Astrocyte of the spinal cord (primary cell): Measurements from ENCODE around the gene SECISBP2L.
"Not testable (repeated sequence)": the region's sequence is repeated elsewhere in the genome, so short reads cannot be mapped to it uniquely, and the experiment has no call there.

Experiments used
- DNase-seq: peaks from one replicate; pipeline ENCODE4 v3.0.0; 2011; ENCODE audit warnings: low read depth, low spot score
- H3K4me3 ChIP-seq: 2 replicates; pipeline ENCODE4 v1.5.1; 2011; ENCODE audit warnings: low read depth, mild to moderate bottlenecking, low read length, moderate library complexity
- CTCF ChIP-seq: IDR thresholded peaks from 2 replicates; pipeline ENCODE4 v1.5.1; 2012; ENCODE audit warnings: low read depth, mild to moderate bottlenecking, low read length, inconsistent platforms
- in situ Hi-C: cut with HindIII; loops from 2 replicates; pipeline ENCODE4 v1.10.0; 2017; ENCODE audit warnings: low sequenced_read_pairs

Gene SECISBP2L

GRCh38 chr15:48974882-48975281, 71.4 kb downstream of the SECISBP2L start:
- H3K4me3 ChIP-seq, result no peak overlapping the region
- DNase-seq, result no peak
- in situ Hi-C loops, result no loop called here
- peak; percentile 11 for TF ChIP-seq CTCF

- in situ Hi-C loops, result no loop called here
- DNase-seq, result no peak
- H3K4me3 ChIP-seq, result no peak overlapping the region
- TF ChIP-seq CTCF, result no peak
Measured at GRCh38 chr15:48972750-48973503, 73.3 kb downstream of the SECISBP2L start.

GRCh38 chr15:48970926-48971325, 75.3 kb downstream of the SECISBP2L start:
- peak; percentile 17 for DNase-seq
- H3K4me3 ChIP-seq, in situ Hi-C loops: not testable (repeated sequence)

- H3K4me3 ChIP-seq, result no peak overlapping the region
- DNase-seq, result no peak
- no peak for TF ChIP-seq CTCF
- in situ Hi-C loops, result no loop called here
Measured at GRCh38 chr15:48968066-48968465, 78.2 kb downstream of the SECISBP2L start.

- TF ChIP-seq CTCF, result no peak
- no peak overlapping the region for H3K4me3 ChIP-seq
- DNase-seq, result no peak
- in situ Hi-C loops, result no loop called here
Measured at GRCh38 chr15:48967336-48967735, 78.9 kb downstream of the SECISBP2L start.

GRCh38 chr15:48966595-48967301, 79.5 kb downstream of the SECISBP2L start:
- in situ Hi-C loops, result no loop called here
- DNase-seq, result peak; percentile 81
- TF ChIP-seq CTCF, result no peak
- H3K4me3 ChIP-seq, result no peak overlapping the region

- peak; percentile 43 for TF ChIP-seq CTCF
- no peak overlapping the region for H3K4me3 ChIP-seq
- in situ Hi-C loops, result no loop called here
- peak; percentile 51 for DNase-seq
Measured at GRCh38 chr15:48965972-48966371, 80.3 kb downstream of the SECISBP2L start.
